ENCODE data around the gene KCNN3.

- TF ChIP-seq TAF1 (IDR thresholded peaks at IDR 0.05; ENCODE audit: low read depth, low read length) (no peak), POLR2A (IDR thresholded peaks at IDR 0.05; ENCODE audit: low read depth, low read length) (no peak)
Observed at GRCh38 chr1:154698320-154699096, 171.6 kb downstream of the KCNN3 start.

Data from GM12891 (cell line).